Cardiac fibroblast (primary cell): ENCODE results near the gene SLC16A4.

Experiments
- DNase-seq, 2 donors: peaks; one replicate each; pipeline versions ENCODE4 v3.0.0 to v3.0.0-alpha.2; 2010; ENCODE audit warnings: low read depth in 2 of 2
- H3K4me3 ChIP-seq, 2 donors: replicated peaks in 1 of 2; 1 replicate in 1 of 2; 2 replicates in 1 of 2; pipeline ENCODE4 v1.5.1; 2011; ENCODE audit warnings: low read depth in 2 of 2, low read length in 2 of 2, mild to moderate bottlenecking in 2 of 2, moderate library complexity in 1 of 2
- TF ChIP-seq, protein P1 (sequence below): IDR thresholded peaks from one replicate; pipeline ENCODE4 v1.5.1; 2011; ENCODE audit warnings: low read depth, mild to moderate bottlenecking, low read length, inconsistent platforms

Gene SLC16A4

GRCh38 chr1:110346690-110347089 is 44.1 kb downstream of the SLC16A4 start:
- H3K4me3 ChIP-seq: no peak overlapping the region
- TF ChIP-seq, protein P1, sequence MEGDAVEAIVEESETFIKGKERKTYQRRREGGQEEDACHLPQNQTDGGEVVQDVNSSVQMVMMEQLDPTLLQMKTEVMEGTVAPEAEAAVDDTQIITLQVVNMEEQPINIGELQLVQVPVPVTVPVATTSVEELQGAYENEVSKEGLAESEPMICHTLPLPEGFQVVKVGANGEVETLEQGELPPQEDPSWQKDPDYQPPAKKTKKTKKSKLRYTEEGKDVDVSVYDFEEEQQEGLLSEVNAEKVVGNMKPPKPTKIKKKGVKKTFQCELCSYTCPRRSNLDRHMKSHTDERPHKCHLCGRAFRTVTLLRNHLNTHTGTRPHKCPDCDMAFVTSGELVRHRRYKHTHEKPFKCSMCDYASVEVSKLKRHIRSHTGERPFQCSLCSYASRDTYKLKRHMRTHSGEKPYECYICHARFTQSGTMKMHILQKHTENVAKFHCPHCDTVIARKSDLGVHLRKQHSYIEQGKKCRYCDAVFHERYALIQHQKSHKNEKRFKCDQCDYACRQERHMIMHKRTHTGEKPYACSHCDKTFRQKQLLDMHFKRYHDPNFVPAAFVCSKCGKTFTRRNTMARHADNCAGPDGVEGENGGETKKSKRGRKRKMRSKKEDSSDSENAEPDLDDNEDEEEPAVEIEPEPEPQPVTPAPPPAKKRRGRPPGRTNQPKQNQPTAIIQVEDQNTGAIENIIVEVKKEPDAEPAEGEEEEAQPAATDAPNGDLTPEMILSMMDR: no peak
- no peak for DNase-seq

DNA sequence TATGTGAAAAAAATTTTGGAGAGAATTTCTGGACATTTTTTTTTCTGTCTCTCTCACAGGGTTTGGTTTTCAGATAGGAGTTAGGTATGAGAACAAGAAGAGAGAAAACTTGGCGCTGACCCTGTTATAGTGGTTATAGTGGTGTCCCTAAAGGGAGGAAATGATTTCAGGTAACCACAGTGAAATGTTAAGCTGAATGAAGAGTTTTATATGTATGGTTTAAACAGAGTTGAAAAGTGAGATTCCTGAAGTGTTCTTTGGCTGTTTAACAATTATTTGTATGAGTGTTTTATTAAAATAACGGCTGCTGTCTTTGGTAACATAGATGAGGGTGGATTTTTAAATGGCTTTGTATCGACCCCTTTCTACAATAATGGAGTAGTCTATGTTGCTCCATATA is 45.3 kb downstream of the SLC16A4 start:
- TF ChIP-seq, protein P1: no peak
- no peak overlapping the region for H3K4me3 ChIP-seq
- DNase-seq: no peak

DNA sequence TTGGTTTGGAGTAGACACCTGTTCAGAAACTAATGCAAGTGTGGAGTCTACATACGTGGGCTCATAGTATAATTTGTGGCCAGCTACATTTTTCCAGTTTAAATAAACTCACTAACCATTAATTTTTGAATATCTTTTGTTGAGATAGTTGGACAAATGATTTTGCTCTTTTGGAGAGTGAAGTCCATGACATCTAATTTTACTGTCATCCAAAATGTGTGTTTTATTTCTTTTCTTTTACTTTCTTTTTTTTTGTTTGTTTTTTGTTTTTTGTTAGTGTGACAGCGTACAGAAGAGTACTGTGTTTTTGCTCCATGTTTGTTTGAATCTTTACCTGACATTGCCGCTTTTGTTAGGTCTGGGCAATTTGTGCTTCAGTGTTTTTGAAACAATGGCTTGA is 46.7 kb downstream of the SLC16A4 start:
- DNase-seq: no peak
- TF ChIP-seq, protein P1: no peak
- no peak overlapping the region for H3K4me3 ChIP-seq

DNA sequence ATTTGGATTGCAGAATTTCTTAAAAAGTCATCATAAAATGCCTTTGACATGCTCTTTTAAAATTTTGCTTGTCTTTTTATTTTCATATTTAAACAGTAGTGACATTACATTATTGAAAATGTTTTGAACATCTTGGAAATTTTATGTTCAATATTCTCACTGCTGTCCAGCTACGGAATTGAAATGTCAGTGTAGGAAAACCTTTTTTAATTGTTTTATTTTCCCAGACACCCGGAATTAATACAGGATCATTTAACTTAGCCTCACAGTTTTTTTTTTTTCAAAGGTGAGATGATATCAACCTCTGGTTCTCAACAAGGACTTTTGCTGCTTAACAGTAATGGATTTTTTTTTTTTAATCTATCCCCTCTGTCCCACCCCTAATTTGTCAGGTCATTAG is 47.6 kb downstream of the SLC16A4 start:
- H3K4me3 ChIP-seq: no peak overlapping the region
- TF ChIP-seq, protein P1: no peak
- no peak for DNase-seq

GRCh38 chr1:110341872-110342331 is 48.9 kb downstream of the SLC16A4 start:
- TF ChIP-seq, protein P1: no peak
- H3K4me3 ChIP-seq: peak overlapping the region; percentile 4 to 32
- no peak for DNase-seq

GRCh38 chr1:110341146-110341871 is 49.5 kb downstream of the SLC16A4 start:
- TF ChIP-seq, protein P1: no peak
- peak overlapping the region; percentile 4 to 32 for H3K4me3 ChIP-seq

DNA sequence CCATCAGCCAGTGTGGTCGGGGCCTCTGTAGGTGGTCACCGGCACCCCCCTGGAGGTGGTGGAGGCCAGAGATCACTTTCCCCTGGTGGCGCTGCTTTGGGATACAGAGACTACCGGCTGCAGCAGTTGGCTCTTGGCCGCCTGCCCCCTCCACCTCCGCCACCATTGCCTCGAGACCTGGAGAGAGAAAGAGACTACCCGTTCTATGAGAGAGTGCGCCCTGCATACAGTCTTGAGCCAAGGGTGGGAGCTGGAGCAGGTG is 50.7 kb downstream of the SLC16A4 start:
- peak in 1 of 2 donors; percentile 15 for DNase-seq
- TF ChIP-seq, protein P1: no peak
- H3K4me3 ChIP-seq: peak overlapping the region; percentile 93 to 99

More at GRCh38 chr1:110341146-110341871, 49.5 kb downstream of the SLC16A4 start:
- no peak for DNase-seq
